ENCODE measurements around the gene LMX1A. TPM values are rescaled to one million over a fixed set of nuclear protein-coding genes. Genes with fewer than 3 reads are reported as not detected.
A peak's percentile ranks its signal among the peaks of the same experiment; 100 is the strongest.

LMX1A gene
- total and polyA plus RNA-seq, 2 donors from 2014 or later, result not detected

DNA sequence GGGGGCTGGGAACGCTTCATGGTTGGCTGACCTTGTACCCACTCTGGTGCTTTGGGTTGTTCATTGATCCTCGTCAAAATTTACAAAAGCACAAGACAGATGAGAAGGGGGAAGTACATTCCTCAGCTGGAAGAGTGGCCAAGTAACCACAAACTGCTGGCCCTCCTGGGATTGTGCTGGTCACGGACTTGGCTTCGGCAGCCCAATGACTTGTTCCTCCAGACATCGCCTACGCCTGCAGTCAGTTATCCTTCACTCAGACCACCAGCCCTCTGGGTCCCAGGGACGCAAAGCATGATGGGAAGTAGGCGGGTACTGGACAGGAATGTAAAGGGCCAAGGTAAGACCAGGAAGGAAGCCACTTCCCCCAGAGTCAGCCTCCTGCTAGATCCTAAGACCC is 53.1 kb downstream of the LMX1A start:
- TF ChIP-seq CTCF (IDR thresholded peaks at IDR 0.05; ENCODE audit: borderline replicate concordance, extremely low read depth, insufficient read depth), result no peak
- FAIRE-seq (no peak), DNase-seq (no peak)
- Histone ChIP-seq H3K9ac (ENCODE audit: low read length in 3 of 3) (no peak overlapping the region), H3K4me1 (ENCODE audit: control insufficient read depth in 2 of 3, insufficient read depth in 2 of 3, low read depth in 1 of 3, low read length in 3 of 3) (no peaks in the 10 kb centered on the region), H3K27me3 (ENCODE audit: control insufficient read depth, insufficient read depth, low read length) (no peaks in the 10 kb centered on the region), H3K4me3 (ENCODE audit: low read length in 3 of 3) (no peak overlapping the region), H3K9me3 (ENCODE audit: control insufficient read depth in 2 of 3, insufficient read depth in 1 of 3, low read length in 3 of 3) (no peaks in the 10 kb centered on the region), H3K36me3 (ENCODE audit: control insufficient read depth in 2 of 3, insufficient read depth in 3 of 3, low read length in 3 of 3) (no peaks in the 10 kb centered on the region), H3K27ac (ENCODE audit: low read depth in 2 of 2, low read length in 2 of 2) (no peak overlapping the region)
- intact Hi-C loops (cut with DNase I), result no loop called here

- H3K27me3 ChIP-seq (ENCODE audit: control insufficient read depth, insufficient read depth, low read length), result no peaks in the 10 kb centered on the region
- intact Hi-C loops (cut with DNase I), result no loop called here
- H3K4me1 ChIP-seq (ENCODE audit: control insufficient read depth in 2 of 3, insufficient read depth in 2 of 3, low read depth in 1 of 3, low read length in 3 of 3), result no peaks in the 10 kb centered on the region
- no peak for TF ChIP-seq CTCF (IDR thresholded peaks at IDR 0.05; ENCODE audit: borderline replicate concordance, extremely low read depth, insufficient read depth)
- no peak overlapping the region for H3K9ac ChIP-seq (ENCODE audit: low read length in 3 of 3)
- no peak for FAIRE-seq
- H3K27ac ChIP-seq (ENCODE audit: low read depth in 2 of 2, low read length in 2 of 2), result no peak overlapping the region
- no peak overlapping the region for H3K4me3 ChIP-seq (ENCODE audit: low read length in 3 of 3)
- no peak for DNase-seq
- H3K9me3 ChIP-seq (ENCODE audit: control insufficient read depth in 2 of 3, insufficient read depth in 1 of 3, low read length in 3 of 3), result no peaks in the 10 kb centered on the region
- H3K36me3 ChIP-seq (ENCODE audit: control insufficient read depth in 2 of 3, insufficient read depth in 3 of 3, low read length in 3 of 3), result no peaks in the 10 kb centered on the region
These were observed 56.1 kb downstream of the LMX1A start for GRCh38 chr1:165300400-165300903.

DNA sequence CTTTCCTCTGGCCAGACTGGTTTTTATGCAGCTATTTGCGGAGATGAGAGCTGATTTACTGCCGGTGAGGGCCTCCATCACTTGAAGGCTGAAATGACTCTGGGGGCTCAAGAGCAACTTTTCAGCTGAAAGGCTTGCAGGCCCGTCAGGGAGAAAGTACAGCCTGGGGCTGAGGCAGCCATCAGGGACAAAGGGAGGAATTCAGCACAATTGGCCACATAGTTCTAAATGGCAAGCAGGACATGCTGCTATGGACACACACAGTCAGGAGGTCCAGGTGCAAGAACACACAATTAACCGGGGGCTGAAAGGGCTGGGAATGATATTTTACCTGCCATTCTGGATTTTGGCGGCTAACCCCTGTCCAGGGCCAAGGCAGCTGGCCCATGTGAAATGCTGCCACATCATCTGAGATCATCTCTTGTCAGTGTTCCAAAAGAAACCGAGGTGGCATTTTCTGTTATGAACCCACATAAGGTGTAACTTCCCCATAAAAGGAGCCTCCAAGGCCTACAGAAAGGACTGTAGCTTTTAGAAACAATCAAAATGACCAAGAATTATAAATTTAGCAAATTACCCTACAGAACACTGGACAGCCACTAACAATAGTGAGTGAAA is 58.2 kb downstream of the LMX1A start:
- H3K4me3 ChIP-seq (ENCODE audit: low read length in 3 of 3), result no peak overlapping the region
- H3K36me3 ChIP-seq (ENCODE audit: control insufficient read depth in 2 of 3, insufficient read depth in 3 of 3, low read length in 3 of 3), result no peaks in the 10 kb centered on the region
- no peak overlapping the region for H3K9ac ChIP-seq (ENCODE audit: low read length in 3 of 3)
- no peaks in the 10 kb centered on the region for H3K4me1 ChIP-seq (ENCODE audit: control insufficient read depth in 2 of 3, insufficient read depth in 2 of 3, low read depth in 1 of 3, low read length in 3 of 3)
- H3K27me3 ChIP-seq (ENCODE audit: control insufficient read depth, insufficient read depth, low read length), result no peaks in the 10 kb centered on the region
- FAIRE-seq, result no peak
- no peaks in the 10 kb centered on the region for H3K9me3 ChIP-seq (ENCODE audit: control insufficient read depth in 2 of 3, insufficient read depth in 1 of 3, low read length in 3 of 3)
- H3K27ac ChIP-seq (ENCODE audit: low read depth in 2 of 2, low read length in 2 of 2), result no peak overlapping the region
- TF ChIP-seq CTCF (IDR thresholded peaks at IDR 0.05; ENCODE audit: borderline replicate concordance, extremely low read depth, insufficient read depth), result no peak
- peak in 2 of 5 donors; percentile 7 to 11 for DNase-seq
- intact Hi-C loops (cut with DNase I), result no loop called here

DNA sequence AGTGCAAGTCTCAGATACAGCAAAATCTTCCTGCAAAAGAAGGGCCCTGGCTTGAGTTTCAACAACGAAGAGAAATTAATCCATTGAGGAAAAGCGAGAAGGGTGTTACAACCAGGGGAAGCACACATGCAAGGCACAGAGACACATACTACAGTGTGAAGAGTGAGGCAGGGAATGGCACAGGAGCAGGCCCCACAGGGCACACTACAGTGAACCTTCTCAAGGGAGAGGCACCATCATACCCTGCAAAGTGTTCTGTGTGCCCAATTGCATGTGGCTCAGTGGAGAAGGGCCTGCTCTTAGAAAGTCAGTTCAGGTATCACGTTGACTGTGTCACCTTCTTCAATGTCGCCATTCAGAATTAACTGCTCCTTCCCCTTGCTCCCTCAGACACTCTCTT is 60.3 kb downstream of the LMX1A start:
- H3K9ac ChIP-seq (ENCODE audit: low read length in 3 of 3), result no peak overlapping the region
- H3K27ac ChIP-seq (ENCODE audit: low read depth in 2 of 2, low read length in 2 of 2), result no peak overlapping the region
- DNase-seq, result no peak
- no peaks in the 10 kb centered on the region for H3K27me3 ChIP-seq (ENCODE audit: control insufficient read depth, insufficient read depth, low read length)
- TF ChIP-seq CTCF (IDR thresholded peaks at IDR 0.05; ENCODE audit: borderline replicate concordance, extremely low read depth, insufficient read depth), result no peak
- intact Hi-C loops (cut with DNase I), result no loop called here
- no peaks in the 10 kb centered on the region for H3K36me3 ChIP-seq (ENCODE audit: control insufficient read depth in 2 of 3, insufficient read depth in 3 of 3, low read length in 3 of 3)
- no peaks in the 10 kb centered on the region for H3K4me1 ChIP-seq (ENCODE audit: control insufficient read depth in 2 of 3, insufficient read depth in 2 of 3, low read depth in 1 of 3, low read length in 3 of 3)
- H3K4me3 ChIP-seq (ENCODE audit: low read length in 3 of 3), result no peak overlapping the region
- FAIRE-seq, result no peak
- no peaks in the 10 kb centered on the region for H3K9me3 ChIP-seq (ENCODE audit: control insufficient read depth in 2 of 3, insufficient read depth in 1 of 3, low read length in 3 of 3)

Measured in kidney (tissue), 14 donors.